ENCODE results near the gene CX3CL1. TPM values are rescaled to one million over a fixed set of nuclear protein-coding genes. Genes with fewer than 3 reads are reported as not detected.
"Not testable (repeated sequence)": the region's sequence is repeated elsewhere in the genome, so short reads cannot be mapped to it uniquely, and the experiment has no call there.

The CX3CL1 gene
- total RNA-seq, 1 donor from 2014 or later, result 14.6 TPM

GRCh38 chr16:57356547-57356946, 15.7 kb upstream of the CX3CL1 start:
- DNase-seq (ENCODE audit: low spot score), result peak; percentile 5

GRCh38 chr16:57357330-57358085, 14.8 kb upstream of the CX3CL1 start:
- DNase-seq (ENCODE audit: low spot score), result peak; percentile 53

- DNase-seq (ENCODE audit: low spot score), result no peak
Observed at GRCh38 chr16:57358086-57358420, 14.2 kb upstream of the CX3CL1 start.

GRCh38 chr16:57358527-57359095, 13.7 kb upstream of the CX3CL1 start, which contains the start of gene CCL22:
Gene CCL22, plus strand, starts transcription at chr16:57358783. Its CDS starts 34 bp downstream, at chr16:57358817.
- DNase-seq (ENCODE audit: low spot score), result peak; percentile 67

- no peak for DNase-seq (ENCODE audit: low spot score)
Observed at GRCh38 chr16:57360321-57360935, 11.9 kb upstream of the CX3CL1 start.

GRCh38 chr16:57361404-57361803, 10.9 kb upstream of the CX3CL1 start:
- no peak for DNase-seq (ENCODE audit: low spot score)

GRCh38 chr16:57364143-57364542, 8.1 kb upstream of the CX3CL1 start:
- DNase-seq (ENCODE audit: low spot score), result no peak

- DNase-seq (ENCODE audit: low spot score), result no peak
Observed at GRCh38 chr16:57366544-57367040, 5.7 kb upstream of the CX3CL1 start.

GRCh38 chr16:57367116-57367752, 5.1 kb upstream of the CX3CL1 start:
- no peak for DNase-seq (ENCODE audit: low spot score)

- no peak for DNase-seq (ENCODE audit: low spot score)
Observed at GRCh38 chr16:57371494-57372371, 557 bp upstream of the CX3CL1 start.

GRCh38 chr16:57373117-57373947, 1.0 kb downstream of the CX3CL1 start:
- DNase-seq (ENCODE audit: low spot score), result no peak

- DNase-seq (ENCODE audit: low spot score), result no peak
Observed at GRCh38 chr16:57374067-57374534, 1.8 kb downstream of the CX3CL1 start.

- DNase-seq (ENCODE audit: low spot score), result not testable (repeated sequence)
Observed at GRCh38 chr16:57374925-57375465, 2.7 kb downstream of the CX3CL1 start.

GRCh38 chr16:57376313-57376818, 4.1 kb downstream of the CX3CL1 start:
- DNase-seq (ENCODE audit: low spot score), result no peak

GRCh38 chr16:57377080-57377841, 5.0 kb downstream of the CX3CL1 start:
- no peak for DNase-seq (ENCODE audit: low spot score)

- no peak for DNase-seq (ENCODE audit: low spot score)
Observed at GRCh38 chr16:57379579-57379978, 7.3 kb downstream of the CX3CL1 start.

GRCh38 chr16:57380671-57381462, 8.6 kb downstream of the CX3CL1 start:
- DNase-seq (ENCODE audit: low spot score), result no peak

Measured in mesenteric fat pad (tissue), 1 donor.